Measurements from ENCODE around the gene S100A1. TPM values are rescaled to one million over a fixed set of nuclear protein-coding genes. Genes with fewer than 3 reads are reported as not detected.
A peak's percentile ranks its signal among the peaks of the same experiment; 100 is the strongest.

S100A1 gene
- total and polyA plus RNA-seq, 10 of the 15 experiments (the other 5 are each of a cell fraction or from before 2014, with no cell fraction given) = 0.13 to 0.29 TPM; not detected in 8

- TF ChIP-seq SRF (IDR thresholded peaks at IDR 0.05; ENCODE audit: low read depth in 2 of 2, low read length in 2 of 2) (no peak), JUNB (IDR thresholded peaks at IDR 0.05) (peak; percentile 9; the same call in 1 of the 2 replicates), HCFC1 (IDR thresholded peaks at IDR 0.05; ENCODE audit: low read length) (no peak), CHD1 (IDR thresholded peaks at IDR 0.05; ENCODE audit: low read depth, low read length) (peak; percentile 83; the same call in 1 of the 2 replicates)
Measured at GRCh38 chr1:153598309-153599172, 29.7 kb upstream of the S100A1 start (continued).

GRCh38 chr1:153599847-153600246 is 28.4 kb upstream of the S100A1 start:
- H3K27me3 ChIP-seq (replicated peaks in 1 of 2; ENCODE audit: control insufficient read depth in 2 of 2, insufficient read depth in 2 of 2, low read length in 1 of 2) = no peaks in the 10 kb centered on the region
- H3K9ac ChIP-seq (ENCODE audit: control insufficient read depth, insufficient read depth, low read length) = no peak overlapping the region
- no peaks in the 10 kb centered on the region for H3K36me3 ChIP-seq (ENCODE audit: control insufficient read depth in 2 of 2, insufficient read depth in 2 of 2, low read length in 1 of 2)
- H3K27ac ChIP-seq (ENCODE audit: control insufficient read depth, insufficient read depth) = no peak overlapping the region
- no peak for FAIRE-seq
- H3K4me3 ChIP-seq = no peak overlapping the region
- SMC1A ChIA-PET (ENCODE audit: uncharacterized antibody, unreplicated experiment) = interaction anchor here (1.0 to 3.5 kb wide), 7 partner anchors 15 to 34 kb away, joined by 3 to 12 read pairs (median 6); partner anchors contain the start of genes CHTOP, S100A1, S100A13 and S100A14
- intact Hi-C loops (cut with micrococcal nuclease; ENCODE audit: unreplicated experiment) (no loop called here), in situ Hi-C loops (cut with MboI) (no loop called here)
- CTCF ChIA-PET = interaction anchor here (1.9 kb wide), 1 partner anchor 27 kb away, joined by 9 read pairs; no protein-coding TSS in a partner anchor
- H3K79me2 ChIP-seq (ENCODE audit: control insufficient read depth, insufficient read depth, low read length) = no peaks in the 10 kb centered on the region
- WGBS (ENCODE audit: insufficient coverage, insufficient replicate concordance, low lambda C conversion rate, missing lambda C conversion rate) = 84% methylated on average over 7 of the region's 7 CpGs
- DNase-seq (ENCODE audit: low read depth, low spot score) = no peak
- no peak overlapping the region for H2AFZ ChIP-seq (ENCODE audit: control insufficient read depth, low read depth, low read length)
- BruUV-seq (replicated peaks) = no TSS peak
- H3K9me3 ChIP-seq (replicated peaks; ENCODE audit: control insufficient read depth, insufficient read depth, low read length) = no peaks in the 10 kb centered on the region
- RAD21 ChIA-PET (ENCODE audit: unreplicated experiment) = interaction anchor here (1.3 to 2.4 kb wide), 2 partner anchors 16 to 247 kb away, joined by 4 to 14 read pairs; partner anchors contain the start of gene S100A14
- no peak overlapping the region for H3K4me2 ChIP-seq (ENCODE audit: control insufficient read depth, insufficient read depth)
- H4K20me1 ChIP-seq (ENCODE audit: control insufficient read depth, insufficient read depth) = no peaks in the 10 kb centered on the region
- ATAC-seq = no peak
- TF ChIP-seq USF1 (IDR thresholded peaks at IDR 0.05; ENCODE audit: borderline replicate concordance, extremely low read length, insufficient read depth, low read depth, low read length) (no peak), RFX5 (IDR thresholded peaks at IDR 0.05; ENCODE audit: low read depth, low read length) (no peak), MEF2B (IDR thresholded peaks at IDR 0.05; ENCODE audit: partially characterized antibody, poor library complexity, severe bottlenecking) (no peak), BCL11A (IDR thresholded peaks at IDR 0.05; ENCODE audit: low read depth, low read length) (no peak), CUX1 (IDR thresholded peaks at IDR 0.05; ENCODE audit: insufficient replicate concordance, low read depth, low read length) (no peak), MYC (IDR thresholded peaks at IDR 0.05; ENCODE audit: insufficient read depth, insufficient read length, insufficient replicate concordance, low read length, severe bottlenecking) (no peak), ZBTB33 (IDR thresholded peaks at IDR 0.05) (no peak), SIX5 (IDR thresholded peaks at IDR 0.05; ENCODE audit: low read depth, low read length, severe bottlenecking) (no peak)
- peaks cover 22% of the 10 kb centered on the region for H3K4me1 ChIP-seq (ENCODE audit: control insufficient read depth, insufficient read depth, low read length)
- POLR2A ChIA-PET = interaction anchor here (0.5 to 2.6 kb wide), 3 partner anchors 13 to 46 kb away, joined by 3 to 15 read pairs (median 3); partner anchors contain the start of genes CHTOP and S100A16
